GM19468 (cell line): Measurements from ENCODE around the gene NAT9.

ENCODE experiments used
- ATAC-seq: cut with Tn5 transposase; IDR thresholded peaks from one replicate; pipeline ENCODE4 v1.9.1; 2021; ENCODE audit warnings: mild to moderate bottlenecking, moderate library complexity, moderate number of reproducible peaks; ENCODE audit not compliant: unreplicated experiment; ENCODE audit errors: extremely low read depth

The NAT9 gene

GRCh38 chr17:74806334-74806733, 30.2 kb upstream of the NAT9 start:
- no peak for ATAC-seq

GRCh38 chr17:74805591-74805991, 29.4 kb upstream of the NAT9 start:
- no peak for ATAC-seq

- no peak for ATAC-seq
Measured at GRCh38 chr17:74804683-74805082, 28.5 kb upstream of the NAT9 start.

GRCh38 chr17:74803971-74804370, 27.8 kb upstream of the NAT9 start:
- no peak for ATAC-seq

- no peak for ATAC-seq
Measured at GRCh38 chr17:74803388-74803930, 27.3 kb upstream of the NAT9 start.

- no peak for ATAC-seq
Measured at GRCh38 chr17:74801896-74802295, 25.8 kb upstream of the NAT9 start.

GRCh38 chr17:74800531-74800930, 24.4 kb upstream of the NAT9 start:
- ATAC-seq: no peak

- no peak for ATAC-seq
Measured at GRCh38 chr17:74799097-74799496, 23.0 kb upstream of the NAT9 start.

- ATAC-seq: no peak
Measured at GRCh38 chr17:74798239-74798707, 22.1 kb upstream of the NAT9 start.

- ATAC-seq: no peak
Measured at GRCh38 chr17:74797824-74798223, 21.7 kb upstream of the NAT9 start.

- no peak for ATAC-seq
Measured at GRCh38 chr17:74796866-74797265, 20.7 kb upstream of the NAT9 start.

GRCh38 chr17:74796211-74796610, 20.1 kb upstream of the NAT9 start:
- no peak for ATAC-seq

- no peak for ATAC-seq
Measured at GRCh38 chr17:74795327-74796020, 19.3 kb upstream of the NAT9 start.

GRCh38 chr17:74792586-74793105, 16.5 kb upstream of the NAT9 start:
- ATAC-seq: no peak

GRCh38 chr17:74790161-74791058, 14.3 kb upstream of the NAT9 start:
- ATAC-seq: no peak

- ATAC-seq: no peak
Measured at GRCh38 chr17:74786431-74787055, 10.4 kb upstream of the NAT9 start.

GRCh38 chr17:74785981-74786360, 9.8 kb upstream of the NAT9 start:
- ATAC-seq: no peak

- no peak for ATAC-seq
Measured at GRCh38 chr17:74785096-74785980, 9.2 kb upstream of the NAT9 start.

- no peak for ATAC-seq
Measured at GRCh38 chr17:74784125-74784810, 8.1 kb upstream of the NAT9 start.
